Colon (tissue), 2 donors: Measurements from ENCODE around the gene KIAA1958.

Experiments
- FAIRE-seq: peaks from 2 replicates; lab custom pipeline; 2012; peaks lifted over from hg19 to GRCh38; lab: Jason Lieb, UNC
- donor health status: control.
- donor health status: control.

The KIAA1958 gene

GRCh38 chr9:112530751-112531205, 44.2 kb downstream of the KIAA1958 start:
- no peak for FAIRE-seq

GRCh38 chr9:112531666-112532282, 45.1 kb downstream of the KIAA1958 start:
- no peak for FAIRE-seq

- no peak for FAIRE-seq
Measured at GRCh38 chr9:112532427-112532826, 45.8 kb downstream of the KIAA1958 start.

- no peak for FAIRE-seq
Measured at GRCh38 chr9:112533660-112534059, 47.0 kb downstream of the KIAA1958 start.

GRCh38 chr9:112535301-112535700, 48.7 kb downstream of the KIAA1958 start:
- FAIRE-seq, result no peak

GRCh38 chr9:112535811-112536210, 49.2 kb downstream of the KIAA1958 start:
- FAIRE-seq, result no peak

- FAIRE-seq, result no peak
Measured at GRCh38 chr9:112537561-112537960, 50.9 kb downstream of the KIAA1958 start.

GRCh38 chr9:112540800-112541199, 54.2 kb downstream of the KIAA1958 start:
- no peak for FAIRE-seq

GRCh38 chr9:112541685-112542084, 55.1 kb downstream of the KIAA1958 start:
- no peak for FAIRE-seq

- FAIRE-seq, result no peak
Measured at GRCh38 chr9:112542593-112543292, 56.1 kb downstream of the KIAA1958 start.

- no peak for FAIRE-seq
Measured at GRCh38 chr9:112544477-112544876, 57.9 kb downstream of the KIAA1958 start.

- no peak for FAIRE-seq
Measured at GRCh38 chr9:112545237-112545636, 58.6 kb downstream of the KIAA1958 start.

- FAIRE-seq, result no peak
Measured at GRCh38 chr9:112546149-112547012, 59.8 kb downstream of the KIAA1958 start.

GRCh38 chr9:112548051-112548440, 61.4 kb downstream of the KIAA1958 start:
- FAIRE-seq, result no peak

- FAIRE-seq, result no peak
Measured at GRCh38 chr9:112548836-112549595, 62.4 kb downstream of the KIAA1958 start.

GRCh38 chr9:112550531-112550930, 63.9 kb downstream of the KIAA1958 start:
- FAIRE-seq, result no peak

GRCh38 chr9:112551641-112552040, 65.0 kb downstream of the KIAA1958 start:
- FAIRE-seq, result no peak

- no peak for FAIRE-seq
Measured at GRCh38 chr9:112552229-112553056, 65.8 kb downstream of the KIAA1958 start.

GRCh38 chr9:112553256-112553826, 66.7 kb downstream of the KIAA1958 start:
- no peak for FAIRE-seq

- FAIRE-seq, result no peak
Measured at GRCh38 chr9:112554516-112554915, 67.9 kb downstream of the KIAA1958 start.

GRCh38 chr9:112555101-112555643, 68.5 kb downstream of the KIAA1958 start:
- FAIRE-seq, result no peak
